ENCODE measurements around the gene KCNQ1.

KCNQ1 gene

GRCh38 chr11:2714463-2714800 lies 269.6 kb downstream of the KCNQ1 start:
- DNase-seq (ENCODE audit: low read depth), result no peak

GRCh38 chr11:2714871-2715270 lies 270.1 kb downstream of the KCNQ1 start:
- DNase-seq (ENCODE audit: low read depth), result no peak

- DNase-seq (ENCODE audit: low read depth), result no peak
Measured at GRCh38 chr11:2715716-2716350, 271.0 kb downstream of the KCNQ1 start.

- DNase-seq (ENCODE audit: low read depth), result no peak
Measured at GRCh38 chr11:2716376-2717095, 271.7 kb downstream of the KCNQ1 start.

- no peak for DNase-seq (ENCODE audit: low read depth)
Measured at GRCh38 chr11:2717561-2718325, 272.9 kb downstream of the KCNQ1 start.

- DNase-seq (ENCODE audit: low read depth), result no peak
Measured at GRCh38 chr11:2718817-2719438, 274.1 kb downstream of the KCNQ1 start.

GRCh38 chr11:2719831-2720590 lies 275.2 kb downstream of the KCNQ1 start:
- no peak for DNase-seq (ENCODE audit: low read depth)

- no peak for DNase-seq (ENCODE audit: low read depth)
Measured at GRCh38 chr11:2721210-2721916, 276.6 kb downstream of the KCNQ1 start.

GRCh38 chr11:2722955-2723354 lies 278.1 kb downstream of the KCNQ1 start:
- DNase-seq (ENCODE audit: low read depth), result no peak

GRCh38 chr11:2724104-2724503 lies 279.3 kb downstream of the KCNQ1 start:
- no peak for DNase-seq (ENCODE audit: low read depth)

GRCh38 chr11:2724653-2725367 lies 280.0 kb downstream of the KCNQ1 start:
- DNase-seq (ENCODE audit: low read depth), result no peak

GRCh38 chr11:2725368-2726300 lies 280.8 kb downstream of the KCNQ1 start:
- DNase-seq (ENCODE audit: low read depth), result no peak

GRCh38 chr11:2726964-2727363 lies 282.2 kb downstream of the KCNQ1 start:
- no peak for DNase-seq (ENCODE audit: low read depth)

- DNase-seq (ENCODE audit: low read depth), result no peak
Measured at GRCh38 chr11:2728128-2728662, 283.4 kb downstream of the KCNQ1 start.

- no peak for DNase-seq (ENCODE audit: low read depth)
Measured at GRCh38 chr11:2728663-2729332, 284.0 kb downstream of the KCNQ1 start.

- no peak for DNase-seq (ENCODE audit: low read depth)
Measured at GRCh38 chr11:2729841-2730240, 285.0 kb downstream of the KCNQ1 start.

GRCh38 chr11:2730272-2731129 lies 285.7 kb downstream of the KCNQ1 start:
- DNase-seq (ENCODE audit: low read depth), result no peak

Measured in T follicular helper cell (primary cell).